ENCODE results near the gene PYGB. TPM values are rescaled to one million over a fixed set of nuclear protein-coding genes. Genes with fewer than 3 reads are reported as not detected.

The PYGB gene
- polyA plus RNA-seq, 3 donors, result 41.7 to 43.9 (median 43.5) TPM

DNA sequence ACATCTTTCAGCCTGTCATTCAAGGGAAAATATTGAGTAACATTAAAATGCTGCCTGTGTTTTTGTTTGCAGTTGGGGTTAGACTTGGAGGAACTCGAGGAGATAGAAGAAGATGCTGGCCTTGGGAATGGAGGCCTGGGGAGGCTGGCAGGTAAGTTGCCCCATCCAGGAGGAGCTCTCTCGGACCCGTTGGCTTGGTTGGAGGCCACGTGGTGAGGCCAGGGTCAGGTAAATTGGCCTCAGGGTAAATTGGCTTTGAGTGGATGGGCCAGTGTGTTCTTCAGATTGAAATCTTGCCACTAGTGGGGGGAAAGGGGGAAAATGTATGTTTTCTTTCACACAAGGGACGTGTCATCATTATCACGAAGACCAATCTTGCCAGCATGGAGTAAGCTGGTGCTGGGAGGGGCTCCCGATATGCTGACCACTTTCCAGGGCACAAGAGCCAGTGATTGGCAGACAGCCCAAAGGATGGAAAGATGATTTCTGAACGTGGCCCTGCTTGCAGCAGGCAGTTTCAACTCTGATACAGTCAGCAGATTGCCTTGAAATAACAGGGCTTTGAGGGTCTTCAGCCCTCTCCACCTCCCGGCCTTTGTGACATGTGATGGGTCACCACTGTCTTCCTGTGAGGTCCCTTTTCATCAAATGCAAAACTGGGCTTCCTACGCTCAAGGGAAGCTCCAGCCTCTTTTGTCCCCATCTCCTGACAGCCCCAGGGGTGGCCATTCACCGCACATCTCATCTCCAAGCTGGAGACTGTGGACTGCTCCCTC is 21.4 kb downstream of the PYGB start:
- no peak for DNase-seq (ENCODE audit: low read depth in 3 of 3, low spot score in 2 of 3)

- no peak for DNase-seq (ENCODE audit: low read depth in 3 of 3, low spot score in 2 of 3)
Observed at GRCh38 chr20:25269833-25270170, 21.9 kb downstream of the PYGB start.

- DNase-seq (ENCODE audit: low read depth in 3 of 3, low spot score in 2 of 3), result no peak
Observed at GRCh38 chr20:25270829-25271251, 23.0 kb downstream of the PYGB start.

GRCh38 chr20:25271486-25272222 is 23.8 kb downstream of the PYGB start:
- DNase-seq (ENCODE audit: low read depth in 3 of 3, low spot score in 2 of 3), result no peak

DNA sequence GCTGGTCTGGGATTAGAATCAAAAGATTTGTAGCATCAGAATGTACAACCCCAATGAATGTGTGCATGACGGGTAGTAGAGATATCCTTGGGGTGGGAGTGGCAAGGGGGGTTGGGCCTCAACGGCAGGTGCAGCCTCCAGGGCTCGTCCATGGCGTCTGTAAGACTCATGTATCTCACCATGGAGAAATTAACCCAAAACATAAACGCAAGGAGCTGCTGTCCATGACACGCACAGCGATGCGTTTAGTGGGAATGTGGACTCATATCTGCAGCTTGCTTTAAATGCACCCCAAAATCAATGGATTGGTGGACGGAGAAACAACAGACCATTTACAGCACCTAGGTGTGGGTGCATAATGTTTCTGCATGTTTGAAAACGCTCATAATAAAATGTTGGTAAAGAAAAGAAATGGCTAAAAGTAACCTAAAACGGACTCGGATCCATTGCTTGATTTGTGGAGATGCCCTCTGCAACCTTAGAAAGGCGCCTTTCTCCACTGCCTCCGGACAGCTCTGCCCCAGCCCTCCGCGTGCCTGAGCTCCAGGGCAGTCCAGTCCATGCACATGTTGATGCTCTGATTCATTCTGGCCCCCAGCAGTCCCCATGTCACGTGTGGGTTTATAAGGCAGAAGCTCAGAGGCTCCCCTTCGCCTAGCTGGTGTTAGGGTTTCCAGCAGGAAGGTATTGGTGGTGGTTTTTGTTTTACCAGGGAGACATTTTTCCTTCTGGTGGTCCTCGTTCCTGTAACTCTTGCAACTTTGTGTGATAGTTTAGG is 24.5 kb downstream of the PYGB start:
- DNase-seq (ENCODE audit: low read depth in 3 of 3, low spot score in 2 of 3), result no peak

DNA sequence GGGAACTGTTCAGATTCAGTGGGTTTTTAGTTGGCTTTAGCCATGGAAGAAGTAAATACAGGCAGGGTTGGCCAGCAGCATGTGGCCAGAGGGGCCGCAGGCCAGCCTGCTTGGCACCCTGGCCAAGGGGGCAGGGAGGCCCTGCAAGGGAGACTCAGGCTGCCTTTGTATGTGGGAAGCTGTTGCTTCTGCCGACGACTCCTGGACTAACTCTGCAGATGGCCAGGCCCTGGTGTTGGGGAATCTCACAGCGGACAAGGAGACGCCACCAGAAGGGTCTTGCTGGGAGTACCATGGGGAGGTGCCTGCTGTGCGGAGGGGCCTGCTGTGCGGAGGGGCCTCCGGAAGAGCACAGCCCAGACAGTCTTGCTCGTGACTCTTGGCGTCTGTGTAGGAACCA is 25.2 kb downstream of the PYGB start:
- no peak for DNase-seq (ENCODE audit: low read depth in 3 of 3, low spot score in 2 of 3)

GRCh38 chr20:25273541-25274358 is 25.9 kb downstream of the PYGB start:
- no peak for DNase-seq (ENCODE audit: low read depth in 3 of 3, low spot score in 2 of 3)

- DNase-seq (ENCODE audit: low read depth in 3 of 3, low spot score in 2 of 3), result no peak
Observed at GRCh38 chr20:25274481-25274880, 26.6 kb downstream of the PYGB start.

DNA sequence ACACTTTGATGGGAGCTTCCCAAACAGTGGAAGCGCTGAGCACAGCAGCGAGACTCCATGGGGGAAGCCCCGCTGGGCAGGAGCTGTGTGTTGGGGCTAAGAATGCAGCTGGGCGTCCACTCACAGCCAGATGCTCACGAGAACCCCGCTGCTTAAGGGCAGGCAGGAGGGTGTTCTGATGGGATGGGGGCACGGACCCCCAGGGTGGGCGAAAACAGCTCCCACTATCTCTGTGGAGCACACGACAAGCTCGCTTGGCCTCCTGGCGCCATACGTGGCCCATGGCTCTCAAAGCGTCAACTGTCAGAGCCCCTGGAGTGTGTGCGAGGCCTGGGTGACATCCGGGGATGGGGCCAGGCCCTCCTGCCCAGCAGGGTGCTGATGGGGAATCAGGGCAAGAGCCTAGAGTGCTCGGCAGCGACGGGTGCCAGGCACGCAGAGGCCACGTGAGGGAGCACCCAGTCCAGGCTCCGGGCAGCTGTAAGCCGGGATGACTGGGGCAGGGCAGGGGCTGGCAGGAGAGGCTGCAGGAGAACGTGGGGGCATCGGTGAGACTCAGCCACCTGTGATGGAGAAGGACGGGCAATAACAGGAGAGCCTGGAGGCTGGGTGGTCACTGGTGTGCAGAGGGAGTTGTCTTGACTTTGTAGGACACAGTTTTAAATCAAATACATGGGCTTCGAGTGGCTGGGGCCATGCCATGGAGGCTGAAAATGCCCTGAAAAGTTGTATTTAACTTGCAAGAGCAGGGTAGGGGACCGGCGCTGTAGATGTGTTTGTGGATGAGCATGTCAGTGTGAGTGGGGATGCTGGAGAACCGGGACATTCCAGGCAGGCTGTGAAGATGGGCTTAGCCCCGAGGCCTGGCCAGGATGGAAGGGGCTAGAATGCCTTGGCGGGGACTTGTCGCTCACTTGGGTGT is 27.3 kb downstream of the PYGB start:
- no peak for DNase-seq (ENCODE audit: low read depth in 3 of 3, low spot score in 2 of 3)

DNA sequence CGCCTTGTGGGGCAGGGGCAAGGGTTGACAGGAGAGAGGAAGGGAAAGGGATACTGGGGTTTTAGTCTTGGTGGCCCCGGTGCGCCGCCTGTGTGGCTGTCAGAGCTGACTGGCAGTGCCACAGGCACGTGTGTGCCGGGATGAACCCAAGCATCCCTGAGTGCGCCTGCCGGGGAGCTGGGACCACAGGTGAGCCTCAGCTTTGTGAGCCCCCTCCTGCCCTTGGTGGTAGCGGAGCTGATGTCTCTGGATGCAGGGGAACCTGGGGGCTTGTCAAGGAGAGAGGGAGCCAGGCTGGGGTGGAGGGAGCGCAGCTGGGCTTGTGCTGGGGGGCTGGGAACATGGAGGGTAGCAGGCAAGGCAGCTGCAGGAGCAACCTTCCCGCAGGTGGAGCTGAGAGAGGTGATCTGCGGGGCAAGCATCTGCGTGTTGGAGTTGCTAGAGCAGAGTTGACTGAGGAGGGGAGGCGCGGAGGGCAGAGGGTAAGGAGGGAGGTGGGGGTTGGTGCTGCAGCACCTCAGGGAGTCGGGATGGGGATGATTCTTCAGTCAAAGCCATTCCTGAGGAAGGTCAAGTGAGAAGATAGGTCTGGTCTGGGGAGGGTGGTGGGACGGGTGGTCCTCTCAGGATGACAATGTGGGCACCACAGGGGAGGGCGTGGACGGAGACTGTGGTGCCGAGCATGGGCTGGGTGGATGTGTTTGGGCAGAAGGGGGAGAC is 28.1 kb downstream of the PYGB start:
- no peak for DNase-seq (ENCODE audit: low read depth in 3 of 3, low spot score in 2 of 3)

DNA sequence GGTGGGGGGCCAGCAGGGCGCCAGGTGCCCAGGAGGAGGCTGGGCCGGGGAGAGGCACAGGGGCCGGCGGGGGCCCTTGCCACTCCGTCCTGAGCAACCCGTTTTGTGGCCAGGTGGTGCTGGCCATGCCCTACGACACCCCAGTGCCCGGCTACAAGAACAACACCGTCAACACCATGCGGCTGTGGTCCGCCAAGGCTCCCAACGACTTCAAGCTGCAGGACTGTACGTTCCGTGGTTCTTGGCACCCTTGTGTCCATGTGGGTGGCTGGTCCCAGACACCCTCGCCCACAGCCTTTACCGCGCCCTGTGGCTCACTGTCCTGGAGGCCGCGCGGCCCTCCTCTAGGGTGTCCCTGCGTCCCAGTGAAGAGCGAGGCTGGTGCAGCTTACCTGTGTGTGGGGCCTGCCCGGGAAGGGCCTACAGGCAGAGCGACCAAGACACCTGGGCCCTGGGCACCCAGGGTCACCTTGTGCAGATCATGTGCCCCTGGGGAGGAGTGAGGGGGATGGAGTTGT is 28.7 kb downstream of the PYGB start:
- no peak for DNase-seq (ENCODE audit: low read depth in 3 of 3, low spot score in 2 of 3)

DNA sequence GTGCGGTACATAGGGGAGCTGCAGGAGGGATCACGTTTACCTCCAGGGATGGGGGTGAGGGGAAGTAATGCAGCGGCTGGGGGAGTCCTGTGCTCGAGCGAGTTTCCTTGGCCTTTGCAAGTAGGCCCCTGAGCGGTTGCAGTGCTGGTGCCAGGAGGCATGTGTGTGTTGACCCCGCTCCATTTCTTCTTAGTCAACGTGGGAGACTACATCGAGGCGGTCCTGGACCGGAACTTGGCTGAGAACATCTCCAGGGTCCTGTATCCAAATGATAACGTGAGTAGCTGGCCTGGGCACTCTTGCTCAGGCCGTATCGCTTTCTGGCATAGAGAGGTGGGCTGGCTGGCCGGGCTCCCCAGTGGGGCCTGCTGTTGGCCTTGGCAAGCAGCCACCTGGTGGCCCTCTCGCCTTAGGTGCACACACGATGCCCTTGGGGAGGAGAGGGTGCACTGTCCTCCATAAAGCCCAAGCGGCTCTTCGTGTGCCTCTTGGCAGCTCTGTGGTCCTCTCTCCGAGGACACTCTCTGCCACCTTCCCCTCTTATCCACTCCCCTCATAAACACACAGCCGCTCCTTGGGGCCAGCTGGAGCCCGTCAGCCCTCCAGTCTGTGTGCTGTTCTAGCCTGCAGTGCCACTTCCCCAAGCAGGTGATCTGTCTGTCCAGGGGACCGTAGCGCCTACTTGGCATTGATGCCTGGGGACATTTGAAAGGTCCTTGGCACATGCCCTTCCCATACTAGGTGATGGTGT is 29.3 kb downstream of the PYGB start:
- DNase-seq (ENCODE audit: low read depth in 3 of 3, low spot score in 2 of 3), result no peak

DNA sequence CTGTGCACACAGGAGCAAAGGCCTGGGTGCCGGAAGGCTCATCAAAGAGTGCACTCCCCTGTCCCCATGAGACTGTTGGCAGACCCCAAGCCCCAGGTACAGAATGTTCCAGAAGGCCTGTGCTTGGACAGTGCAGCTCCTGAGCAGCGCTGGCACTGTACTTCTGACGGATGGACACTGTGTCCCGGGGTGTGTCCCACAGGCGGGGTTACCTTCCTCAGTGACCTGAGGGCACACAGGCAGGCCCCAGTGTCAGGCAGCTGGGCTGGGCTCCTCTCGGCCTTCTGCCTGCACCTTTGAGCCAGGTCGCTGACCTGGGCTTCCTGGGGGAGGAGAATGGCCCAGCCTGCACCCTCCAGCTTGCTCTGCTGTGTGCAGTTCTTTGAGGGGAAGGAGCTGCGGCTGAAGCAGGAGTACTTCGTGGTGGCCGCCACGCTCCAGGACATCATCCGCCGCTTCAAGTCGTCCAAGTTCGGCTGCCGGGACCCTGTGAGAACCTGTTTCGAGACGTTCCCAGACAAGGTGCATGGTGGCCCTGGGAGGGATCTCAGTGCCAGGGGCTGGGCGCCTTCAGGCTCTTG is 30.1 kb downstream of the PYGB start:
- DNase-seq (ENCODE audit: low read depth in 3 of 3, low spot score in 2 of 3), result no peak

DNA sequence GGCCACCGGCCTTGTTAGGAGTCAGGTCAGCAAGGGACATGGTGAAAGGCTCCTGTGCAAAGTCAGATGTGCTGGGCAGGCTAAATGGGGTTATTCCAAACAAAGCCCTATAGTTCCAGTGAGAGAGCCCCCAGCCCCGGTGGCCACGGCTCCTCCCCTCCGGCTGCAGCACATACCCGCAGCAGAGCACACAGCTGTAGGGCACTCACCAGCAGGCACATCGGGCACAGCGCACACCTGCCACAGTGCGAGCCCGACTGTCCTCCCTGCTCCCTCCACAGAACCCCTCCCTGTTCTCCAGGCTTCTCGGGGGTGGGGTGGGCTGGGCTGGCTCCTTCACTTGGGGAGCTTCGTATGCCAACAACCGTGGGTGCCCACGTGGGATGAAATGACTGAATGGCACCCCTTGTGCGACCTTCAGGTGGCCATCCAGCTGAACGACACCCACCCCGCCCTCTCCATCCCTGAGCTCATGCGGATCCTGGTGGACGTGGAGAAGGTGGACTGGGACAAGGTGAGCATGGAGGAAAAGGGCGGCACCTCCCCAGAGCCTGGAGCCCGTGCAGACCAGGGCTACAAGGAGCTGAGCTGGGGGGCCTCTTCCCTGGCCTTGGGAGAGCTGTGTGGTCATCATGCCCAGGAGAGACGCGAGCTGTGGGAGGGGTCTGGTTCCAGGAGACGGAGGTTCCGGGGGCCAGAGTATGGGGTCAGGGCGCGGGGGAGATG is 30.9 kb downstream of the PYGB start:
- DNase-seq (ENCODE audit: low read depth in 3 of 3, low spot score in 2 of 3), result no peak

DNA sequence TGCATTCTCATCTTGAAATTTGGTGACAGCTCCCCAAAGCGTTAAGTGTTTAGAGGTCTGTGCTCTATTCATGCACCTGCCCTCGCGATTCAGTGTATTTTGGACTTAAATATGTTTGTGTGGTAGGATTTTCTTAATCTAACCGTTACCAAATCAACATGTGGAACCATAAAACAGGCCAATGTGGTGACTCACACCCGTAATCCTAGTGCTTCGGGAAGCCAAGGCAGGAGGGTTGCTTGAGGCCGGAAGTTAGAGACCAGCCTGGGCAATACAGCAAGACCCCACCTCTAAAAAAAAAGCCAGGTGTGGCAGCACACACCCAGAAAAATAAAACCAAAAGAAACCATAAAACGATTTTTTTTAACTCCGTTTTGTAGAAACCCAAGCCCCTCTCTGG is 31.5 kb downstream of the PYGB start:
- no peak for DNase-seq (ENCODE audit: low read depth in 3 of 3, low spot score in 2 of 3)

GRCh38 chr20:25280051-25280573 is 32.2 kb downstream of the PYGB start:
- peak in 1 of 3 donors; percentile 13 for DNase-seq (ENCODE audit: low read depth in 3 of 3, low spot score in 2 of 3)

All from right renal cortex interstitium (tissue), 3 donors.